ENCODE results near the gene BBS10.
A peak's percentile ranks its signal among the peaks of the same experiment; 100 is the strongest.

The BBS10 gene

DNA sequence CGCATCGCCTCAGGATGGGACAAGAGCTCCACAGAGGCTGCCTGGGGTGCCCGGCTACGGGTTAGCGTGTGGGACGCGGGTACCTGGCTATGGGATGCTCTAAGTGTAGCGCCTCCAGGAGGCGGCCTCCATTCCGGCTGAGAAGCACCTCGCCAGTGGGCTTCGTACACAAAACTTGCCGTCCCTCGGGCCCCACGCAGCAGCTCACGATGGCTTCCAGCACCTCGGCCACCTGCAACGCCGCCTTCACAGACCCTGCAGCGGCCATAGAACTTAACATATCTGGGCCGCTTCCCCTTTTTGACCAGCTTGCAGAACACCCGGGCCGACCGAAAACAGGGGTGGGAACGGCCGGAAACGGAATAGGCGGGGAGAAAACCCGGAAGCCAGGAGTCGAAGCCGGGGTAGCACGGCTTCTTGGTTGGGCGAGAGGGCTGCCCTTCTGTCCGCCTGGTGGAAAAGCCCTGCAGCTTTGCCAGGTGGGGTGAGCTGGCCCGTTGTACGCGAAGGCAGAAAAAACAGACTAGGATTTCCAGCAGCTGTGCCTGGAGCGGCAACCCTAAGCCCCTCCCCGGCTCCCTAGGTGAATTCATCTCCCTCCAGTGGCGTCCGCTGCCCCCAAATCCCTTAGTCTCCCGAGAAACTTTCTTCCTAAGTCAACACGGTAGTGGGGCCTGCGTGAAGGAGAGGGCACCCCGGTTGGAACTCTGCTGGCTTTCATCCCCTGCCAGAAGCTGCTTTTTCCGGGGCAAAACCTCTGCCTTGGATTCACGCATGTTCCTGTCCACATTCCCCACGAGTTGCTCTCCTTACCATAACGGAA lies at the start of gene BBS10:
Gene BBS10 (minus strand): TSS at position 337 of the 823 bp plus-strand sequence. CDS start 57 bp downstream, at position 280.
- Histone ChIP-seq H3K36me3 (ENCODE audit: control insufficient read depth, low read length) (peaks cover 5% of the 10 kb centered on the region; the same call in 1 of the 2 replicates), H3K27ac (ENCODE audit: low read depth, low read length) (peak within 1 kb of the TSS; percentile 60), H3K27me3 (ENCODE audit: control insufficient read depth, low read length) (no peaks in the 10 kb centered on the region), H3K79me2 (ENCODE audit: control insufficient read depth, low read length) (peaks cover 14% of the 10 kb centered on the region), H3F3A (ENCODE audit: control insufficient read depth, insufficient read depth) (no peaks in the 10 kb centered on the region; the same call in 1 of the 2 replicates), H4K20me1 (ENCODE audit: control insufficient read depth, insufficient read depth, low read depth, low read length) (no peaks in the 10 kb centered on the region), H3K4me3 (ENCODE audit: low read length) (peak within 1 kb of the TSS; percentile 83), H3K4me2 (ENCODE audit: low read length) (peak within 1 kb of the TSS; percentile 85), H3K4me1 (ENCODE audit: control insufficient read depth, low read length) (peaks cover 19% of the 10 kb centered on the region), H3K9me2 (replicated peaks; ENCODE audit: control insufficient read depth, low read length) (no peaks in the 10 kb centered on the region), H3K9me3 (ENCODE audit: control insufficient read depth, insufficient read depth, low read length) (no peaks in the 10 kb centered on the region)
- TF ChIP-seq EZH2phosphoT487 (IDR thresholded peaks at IDR 0.05; ENCODE audit: borderline replicate concordance, low read length), result no peak
- peak; percentile 54 for TF ChIP-seq CTCF (IDR thresholded peaks at IDR 0.05; ENCODE audit: low read depth, low read length, poor library complexity, severe bottlenecking)

- Histone ChIP-seq H3K4me3 (ENCODE audit: low read length) (no peak overlapping the region), H3K27me3 (ENCODE audit: control insufficient read depth, low read length) (no peaks in the 10 kb centered on the region), H3K79me2 (ENCODE audit: control insufficient read depth, low read length) (no peaks in the 10 kb centered on the region), H3K9me3 (ENCODE audit: control insufficient read depth, insufficient read depth, low read length) (no peaks in the 10 kb centered on the region), H3K4me1 (ENCODE audit: control insufficient read depth, low read length) (no peaks in the 10 kb centered on the region), H4K20me1 (ENCODE audit: control insufficient read depth, insufficient read depth, low read depth, low read length) (no peaks in the 10 kb centered on the region), H3K36me3 (ENCODE audit: control insufficient read depth, low read length) (peaks cover 20% of the 10 kb centered on the region), H3F3A (ENCODE audit: control insufficient read depth, insufficient read depth) (no peaks in the 10 kb centered on the region), H3K27ac (ENCODE audit: low read depth, low read length) (no peak overlapping the region), H3K9me2 (replicated peaks; ENCODE audit: control insufficient read depth, low read length) (no peaks in the 10 kb centered on the region), H3K4me2 (ENCODE audit: low read length) (no peak overlapping the region)
- no peak for TF ChIP-seq EZH2phosphoT487 (IDR thresholded peaks at IDR 0.05; ENCODE audit: borderline replicate concordance, low read length)
- no peak for TF ChIP-seq CTCF (IDR thresholded peaks at IDR 0.05; ENCODE audit: low read depth, low read length, poor library complexity, severe bottlenecking)
Measured at GRCh38 chr12:76391461-76391860, 43.2 kb upstream of the BBS10 start.

DNA sequence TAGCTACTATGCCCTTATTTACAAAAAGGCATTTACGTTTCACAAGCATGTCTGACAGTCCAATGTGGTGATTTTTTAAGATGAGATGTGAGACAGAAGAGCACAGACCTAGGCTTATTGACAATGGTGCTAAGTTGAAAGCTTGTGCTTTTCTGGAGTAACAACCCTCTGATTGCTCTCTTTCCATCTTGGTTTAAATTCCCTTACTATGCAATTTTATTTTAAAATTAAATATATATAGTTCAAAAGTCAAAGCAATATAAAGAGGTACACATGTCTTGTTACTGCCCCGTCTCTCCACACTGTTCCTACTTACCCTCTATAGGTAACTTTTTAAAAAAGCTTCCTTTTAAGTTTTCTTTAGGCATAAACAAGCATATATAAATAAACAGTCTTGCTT lies 39.4 kb upstream of the BBS10 start:
- H3K36me3 ChIP-seq (ENCODE audit: control insufficient read depth, low read length), result peaks cover 23% of the 10 kb centered on the region
- H3K4me2 ChIP-seq (ENCODE audit: low read length), result no peak overlapping the region
- no peaks in the 10 kb centered on the region for H3K9me3 ChIP-seq (ENCODE audit: control insufficient read depth, insufficient read depth, low read length)
- H3F3A ChIP-seq (ENCODE audit: control insufficient read depth, insufficient read depth), result no peaks in the 10 kb centered on the region
- no peaks in the 10 kb centered on the region for H3K27me3 ChIP-seq (ENCODE audit: control insufficient read depth, low read length)
- no peak overlapping the region for H3K27ac ChIP-seq (ENCODE audit: low read depth, low read length)
- no peaks in the 10 kb centered on the region for H3K4me1 ChIP-seq (ENCODE audit: control insufficient read depth, low read length)
- H3K4me3 ChIP-seq (ENCODE audit: low read length), result no peak overlapping the region
- TF ChIP-seq CTCF (IDR thresholded peaks at IDR 0.05; ENCODE audit: low read depth, low read length, poor library complexity, severe bottlenecking), result no peak
- no peak for TF ChIP-seq EZH2phosphoT487 (IDR thresholded peaks at IDR 0.05; ENCODE audit: borderline replicate concordance, low read length)
- no peaks in the 10 kb centered on the region for H3K79me2 ChIP-seq (ENCODE audit: control insufficient read depth, low read length)
- no peaks in the 10 kb centered on the region for H4K20me1 ChIP-seq (ENCODE audit: control insufficient read depth, insufficient read depth, low read depth, low read length)
- no peaks in the 10 kb centered on the region for H3K9me2 ChIP-seq (replicated peaks; ENCODE audit: control insufficient read depth, low read length)

All from DOHH2 (cell line).